HG03571 (cell line): ENCODE data around the gene LARP7.
"Not testable (repeated sequence)": the region's sequence is repeated elsewhere in the genome, so short reads cannot be mapped to it uniquely, and the experiment has no call there.

Source experiments
- ATAC-seq: cut with Tn5 transposase; IDR thresholded peaks from one replicate; pipeline ENCODE4 v1.9.1; 2021; ENCODE audit not compliant: unreplicated experiment

The LARP7 gene

GRCh38 chr4:112636688-112637551, at the start of gene LARP7, which contains the start of gene ZGRF1:
Gene LARP7 (plus strand): TSS chr4:112637143. CDS start chr4:112644670, 7,527 bp downstream.
Gene ZGRF1 (minus strand): TSS chr4:112636909. CDS start chr4:112633176, 3,733 bp downstream.
- ATAC-seq, result peak; percentile 89

- ATAC-seq, result no peak
Observed at GRCh38 chr4:112589206-112589605, 47.7 kb upstream of the LARP7 start.

- ATAC-seq, result no peak
Observed at GRCh38 chr4:112591593-112591992, 45.4 kb upstream of the LARP7 start.

- no peak for ATAC-seq
Observed at GRCh38 chr4:112592717-112593116, 44.2 kb upstream of the LARP7 start.

- ATAC-seq, result peak; percentile 84
Observed at GRCh38 chr4:112593438-112594133, 43.4 kb upstream of the LARP7 start.

GRCh38 chr4:112594993-112595392, 42.0 kb upstream of the LARP7 start:
- no peak for ATAC-seq

GRCh38 chr4:112604589-112604988, 32.4 kb upstream of the LARP7 start:
- ATAC-seq, result no peak

GRCh38 chr4:112612814-112613213, 24.1 kb upstream of the LARP7 start:
- ATAC-seq, result not testable (repeated sequence)

- no peak for ATAC-seq
Observed at GRCh38 chr4:112616984-112617383, 20.0 kb upstream of the LARP7 start.

- ATAC-seq, result no peak
Observed at GRCh38 chr4:112626228-112626627, 10.7 kb upstream of the LARP7 start.

- no peak for ATAC-seq
Observed at GRCh38 chr4:112633477-112634235, 3.3 kb upstream of the LARP7 start.

GRCh38 chr4:112637552-112637866, 566 bp downstream of the LARP7 start:
- no peak for ATAC-seq

GRCh38 chr4:112642526-112642925, 5.6 kb downstream of the LARP7 start:
- ATAC-seq, result no peak

GRCh38 chr4:112644595-112645535, 7.9 kb downstream of the LARP7 start:
- ATAC-seq, result not testable (repeated sequence)

- ATAC-seq, result no peak
Observed at GRCh38 chr4:112645541-112646329, 8.8 kb downstream of the LARP7 start.

- ATAC-seq, result no peak
Observed at GRCh38 chr4:112646632-112647537, 9.9 kb downstream of the LARP7 start.

- no peak for ATAC-seq
Observed at GRCh38 chr4:112647785-112648184, 10.8 kb downstream of the LARP7 start.

- ATAC-seq, result no peak
Observed at GRCh38 chr4:112648263-112649054, 11.5 kb downstream of the LARP7 start.
